Mesenchymal stem cell (in vitro differentiated cells and primary cell): Measurements from ENCODE around the gene SLC25A5.
"Not testable (repeated sequence)": the region's sequence is repeated elsewhere in the genome, so short reads cannot be mapped to it uniquely, and the experiment has no call there.

Source experiments
- DNase-seq: peaks from one replicate; pipeline ENCODE4 v3.0.0-alpha.2; 2013
- H2AFZ ChIP-seq: one replicate; pipeline ENCODE4 v1.6.1; 2013; ENCODE audit warnings: low read depth, mild to moderate bottlenecking, control low read depth, inconsistent platforms, low read length, moderate library complexity
- H2AK5ac ChIP-seq: 2 replicates; pipeline ENCODE4 v1.6.1; 2013; ENCODE audit warnings: low read length, moderate library complexity, mild to moderate bottlenecking, inconsistent platforms; ENCODE audit not compliant: severe bottlenecking
- H2BK120ac ChIP-seq: one replicate; pipeline ENCODE4 v1.6.1; 2013; ENCODE audit warnings: low read depth, mild to moderate bottlenecking, inconsistent platforms, low read length, moderate library complexity
- H2BK12ac ChIP-seq, 2 experiments: one replicate each; pipeline ENCODE4 v1.6.1; 2013; ENCODE audit warnings: inconsistent platforms in 2 of 2, low read length in 2 of 2, mild to moderate bottlenecking in 2 of 2, moderate library complexity in 2 of 2, control low read depth in 1 of 2
- H2BK15ac ChIP-seq: one replicate; pipeline ENCODE4 v1.6.1; 2013; ENCODE audit warnings: mild to moderate bottlenecking, low read depth, inconsistent platforms; ENCODE audit not compliant: poor library complexity, severe bottlenecking
- H2BK5ac ChIP-seq: 2 replicates; pipeline ENCODE4 v1.6.1; 2013; ENCODE audit warnings: low read depth, mild to moderate bottlenecking, low read length, control low read depth, inconsistent platforms; ENCODE audit not compliant: poor library complexity, severe bottlenecking
- H3K14ac ChIP-seq, 2 experiments: one replicate each; pipeline ENCODE4 v1.6.1; 2013; ENCODE audit warnings: inconsistent platforms in 2 of 2, low read length in 2 of 2, control low read depth in 1 of 2, mild to moderate bottlenecking in 1 of 2, moderate library complexity in 1 of 2
- H3K18ac ChIP-seq, 2 experiments: one replicate each; pipeline ENCODE4 v1.6.1; 2013; ENCODE audit warnings: inconsistent platforms in 2 of 2, low read length in 2 of 2, control low read depth in 1 of 2, low read depth in 1 of 2, mild to moderate bottlenecking in 1 of 2
- H3K23ac ChIP-seq, 2 experiments: one replicate each; pipeline ENCODE4 v1.6.1; 2013; ENCODE audit warnings: inconsistent platforms in 2 of 2, low read length in 2 of 2, mild to moderate bottlenecking in 2 of 2, moderate library complexity in 2 of 2, control low read depth in 1 of 2
- H3K27ac ChIP-seq: 2 replicates; pipeline ENCODE4 v1.5.1; 2013; ENCODE audit warnings: mild to moderate bottlenecking, moderate library complexity, low read length, control low read depth, inconsistent platforms; ENCODE audit not compliant: poor library complexity, severe bottlenecking
- H3K27me3 ChIP-seq, 2 experiments: 2 replicates each; pipeline versions ENCODE4 v1.6.1 to v1.7.0; 2013; ENCODE audit warnings: low read length in 2 of 2, mild to moderate bottlenecking in 2 of 2, moderate library complexity in 2 of 2, control low read depth in 1 of 2, inconsistent platforms in 1 of 2; ENCODE audit not compliant: control insufficient read depth in 1 of 2, insufficient read depth in 1 of 2
- H3K36me3 ChIP-seq, 2 experiments: 2 replicates each; pipeline versions ENCODE4 v1.6.1 to v1.7.0; 2013; ENCODE audit warnings: low read length in 2 of 2, control low read depth in 1 of 2, inconsistent platforms in 1 of 2, low read depth in 1 of 2, mild to moderate bottlenecking in 1 of 2; ENCODE audit not compliant: insufficient read depth in 2 of 2, control insufficient read depth in 1 of 2
- H3K4ac ChIP-seq, 2 experiments: one replicate each; pipeline ENCODE4 v1.6.1; 2013; ENCODE audit warnings: inconsistent platforms in 2 of 2, low read length in 2 of 2, mild to moderate bottlenecking in 2 of 2, moderate library complexity in 2 of 2, control low read depth in 1 of 2, low read depth in 1 of 2
- H3K4me1 ChIP-seq: 2 replicates; pipeline ENCODE4 v1.6.1; 2013; ENCODE audit warnings: low read depth, low read length, control low read depth; ENCODE audit not compliant: control insufficient read depth, insufficient read depth
- H3K4me2 ChIP-seq: 2 replicates; pipeline ENCODE4 v1.6.1; 2013; ENCODE audit warnings: low read length, mild to moderate bottlenecking, inconsistent platforms; ENCODE audit not compliant: poor library complexity, severe bottlenecking
- H3K4me3 ChIP-seq, 2 experiments: 2 replicates each; pipeline versions ENCODE4 v1.5.1 to v1.7.0; 2013; ENCODE audit warnings: low read length in 2 of 2, mild to moderate bottlenecking in 2 of 2, control low read depth in 1 of 2, low read depth in 1 of 2; ENCODE audit not compliant: insufficient read depth in 1 of 2
- H3K79me1 ChIP-seq: replicated peaks from 2 replicates; pipeline ENCODE4 v1.6.1; 2013; ENCODE audit warnings: mild to moderate bottlenecking, control low read depth, low read length, inconsistent platforms; ENCODE audit not compliant: poor library complexity, severe bottlenecking
- H3K9ac ChIP-seq: 2 replicates; pipeline ENCODE4 v1.7.0; 2013; ENCODE audit warnings: mild to moderate bottlenecking, low read length, moderate library complexity
- H3K9me3 ChIP-seq: 2 replicates; pipeline ENCODE4 v1.7.0; 2013; ENCODE audit warnings: mild to moderate bottlenecking, low read length; ENCODE audit not compliant: control insufficient read depth
- H4K8ac ChIP-seq: one replicate; pipeline ENCODE4 v1.6.1; 2013; ENCODE audit warnings: inconsistent platforms, mild to moderate bottlenecking, low read length, moderate library complexity
- H4K91ac ChIP-seq: one replicate; pipeline ENCODE4 v1.6.1; 2013; ENCODE audit warnings: mild to moderate bottlenecking, low read length, inconsistent platforms
- WGBS: methylation state at CpG from one replicate; pipeline ENCODE4 v1.1.7; 2013; ENCODE audit warnings: mixed read lengths; 5-methylcytosine and 5-hydroxymethylcytosine counted together

Gene SLC25A5

DNA sequence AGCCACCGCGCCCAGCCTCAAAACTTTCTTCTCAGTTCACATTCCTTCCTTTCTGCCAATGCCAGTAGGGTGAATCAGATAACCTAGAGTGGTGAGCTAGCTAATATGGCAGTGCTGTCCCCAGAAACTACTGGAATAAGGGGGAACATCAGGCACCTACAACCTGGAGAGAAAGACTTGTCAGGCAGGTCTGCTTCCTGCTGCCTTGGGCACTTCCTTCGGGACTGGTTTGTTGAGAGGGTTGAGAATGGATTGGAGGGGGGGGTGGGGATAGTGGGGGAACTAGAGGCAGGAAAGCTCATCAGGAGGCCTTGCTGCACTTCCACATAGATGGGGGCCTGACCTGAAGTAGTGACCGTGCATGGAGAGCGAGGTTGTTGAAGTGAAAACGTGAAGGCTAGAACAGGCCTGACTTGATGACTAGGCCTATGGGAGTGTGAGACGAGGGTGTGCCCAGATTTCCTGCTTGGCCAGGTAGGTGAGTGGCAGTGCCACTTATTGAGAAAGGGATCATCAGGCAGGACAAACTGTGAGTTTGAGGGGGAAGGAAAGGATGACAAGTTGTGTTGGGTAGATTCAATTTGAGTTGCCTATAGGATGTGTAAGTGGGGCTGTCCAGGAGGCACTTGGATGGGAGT lies 33.4 kb downstream of the SLC25A5 start:
- H2BK5ac ChIP-seq: no peak overlapping the region
- no peaks in the 10 kb centered on the region for H3K9me3 ChIP-seq
- H3K14ac ChIP-seq: no peak overlapping the region
- no peak overlapping the region for H3K27ac ChIP-seq
- no peak overlapping the region for H3K4me2 ChIP-seq
- H3K4me1 ChIP-seq: peaks cover 8% of the 10 kb centered on the region
- H2AK5ac ChIP-seq: no peak overlapping the region
- H2BK120ac ChIP-seq: no peak overlapping the region
- H3K4ac ChIP-seq: no peak overlapping the region
- H4K91ac ChIP-seq: peak overlapping the region; percentile 80
- no peak overlapping the region for H3K23ac ChIP-seq
- H3K79me1 ChIP-seq: no peaks in the 10 kb centered on the region
- H2AFZ ChIP-seq: no peak overlapping the region
- peak overlapping the region; percentile 7 for H2BK15ac ChIP-seq
- no peak overlapping the region for H4K8ac ChIP-seq
- H3K27me3 ChIP-seq: no peaks in the 10 kb centered on the region
- no peak for DNase-seq
- no peak overlapping the region for H3K4me3 ChIP-seq
- H3K36me3 ChIP-seq: no peaks in the 10 kb centered on the region
- H3K9ac ChIP-seq: no peak overlapping the region
- 89% methylated on average over 5 of the region's 7 CpGs for WGBS
- H3K18ac ChIP-seq: peak overlapping the region in 1 of 2 experiments; percentile 24
- H2BK12ac ChIP-seq: no peak overlapping the region

DNA sequence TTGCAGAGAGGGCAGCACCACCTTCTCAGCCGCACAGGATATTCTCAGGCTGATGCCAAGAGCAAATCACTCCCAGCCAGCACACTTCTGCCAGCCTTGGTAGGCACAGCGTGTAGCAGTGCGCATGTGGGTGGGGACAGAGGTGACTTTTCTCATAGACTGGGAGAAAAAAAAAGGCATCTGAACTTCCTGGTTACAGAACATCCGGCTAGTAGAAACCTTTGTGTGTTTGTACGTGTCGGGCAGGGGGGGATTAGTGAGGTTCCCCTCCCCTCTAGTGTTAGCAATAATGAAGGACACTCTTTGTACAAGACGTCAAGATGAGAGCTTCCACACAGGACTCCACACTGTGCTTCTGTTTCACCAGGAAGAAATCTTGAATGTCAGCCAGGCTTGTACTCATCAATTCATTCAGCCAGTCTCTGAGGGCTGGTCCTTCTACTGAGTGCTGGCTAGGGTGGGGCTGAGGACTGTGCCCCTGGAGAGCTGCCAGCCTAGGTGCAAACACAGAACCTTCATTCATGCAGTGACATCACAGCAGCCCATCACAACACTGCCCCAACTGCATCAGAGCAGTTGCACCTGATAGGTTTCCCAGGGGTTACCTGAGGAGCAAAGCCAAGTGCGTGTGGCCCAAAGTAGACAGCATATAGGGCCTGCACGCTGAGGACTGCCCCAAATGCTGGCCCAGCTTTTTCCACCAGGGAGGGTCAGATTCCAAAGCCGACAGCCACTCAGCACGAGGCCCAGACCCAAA lies 34.7 kb downstream of the SLC25A5 start:
- H3K9ac ChIP-seq: no peak overlapping the region
- no peak overlapping the region for H3K23ac ChIP-seq
- no peaks in the 10 kb centered on the region for H3K9me3 ChIP-seq

DNA sequence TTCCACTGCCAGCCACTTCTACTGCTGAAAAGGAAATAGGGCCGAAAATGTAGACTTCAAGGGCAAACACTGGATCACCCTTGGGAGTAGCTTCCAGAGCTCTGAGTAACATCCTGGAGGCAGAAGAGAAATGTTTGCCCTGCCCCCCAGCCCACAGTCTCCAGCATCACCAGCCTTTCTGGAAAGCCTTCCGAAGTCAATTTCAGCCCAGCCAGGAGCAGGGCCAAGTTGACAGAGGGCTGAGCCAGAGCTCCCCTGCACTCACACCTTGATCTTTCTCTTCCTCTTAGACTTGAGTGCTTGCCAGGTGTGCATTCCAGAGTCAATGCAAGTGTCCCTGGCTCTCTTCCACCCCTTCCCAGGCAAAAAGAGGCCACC lies 35.2 kb downstream of the SLC25A5 start:
- peak; percentile 82 for DNase-seq
- Histone ChIP-seq H4K91ac (peak overlapping the region; percentile 34), H2AFZ (no peak overlapping the region), H3K4ac (peak overlapping the region in 1 of 2 experiments; percentile 91), H3K79me1 (no peaks in the 10 kb centered on the region), H2BK5ac (no peak overlapping the region), H3K4me2 (no peak overlapping the region), H3K14ac (no peak overlapping the region), H2BK15ac (no peak overlapping the region), H3K36me3 (no peaks in the 10 kb centered on the region), H3K9ac (peak overlapping the region; percentile 29), H3K18ac (peak overlapping the region; percentile 69 to 74), H3K27ac (peak overlapping the region; percentile 75), H3K9me3 (no peaks in the 10 kb centered on the region), H2BK120ac (peak overlapping the region; percentile 79), H3K4me3 (no peak overlapping the region), H3K27me3 (no peaks in the 10 kb centered on the region), H4K8ac (peak overlapping the region; percentile 27), H3K4me1 (peaks cover 8% of the 10 kb centered on the region), H2AK5ac (no peak overlapping the region), H3K23ac (no peak overlapping the region), H2BK12ac (peak overlapping the region in 1 of 2 experiments; percentile 84)
- 0% methylated on average over 2 of the region's 2 CpGs for WGBS

More for the DNA sequence above, 34.7 kb downstream of the SLC25A5 start:
- no peak overlapping the region for H3K4me2 ChIP-seq
- peak overlapping the region; percentile 83 for H4K91ac ChIP-seq
- H3K27ac ChIP-seq: peak overlapping the region; percentile 62
- peak; percentile 14 for DNase-seq
- peak overlapping the region; percentile 7 to 81 for H3K4ac ChIP-seq
- H2AFZ ChIP-seq: peak overlapping the region; percentile 53
- no peaks in the 10 kb centered on the region for H3K79me1 ChIP-seq
- H3K18ac ChIP-seq: peak overlapping the region; percentile 54 to 94
- H3K4me1 ChIP-seq: peaks cover 8% of the 10 kb centered on the region
- no peak overlapping the region for H3K14ac ChIP-seq
- no peak overlapping the region for H2BK15ac ChIP-seq
- peak overlapping the region; percentile 90 for H4K8ac ChIP-seq
- H2BK120ac ChIP-seq: peak overlapping the region; percentile 73
- no peaks in the 10 kb centered on the region for H3K36me3 ChIP-seq
- peak overlapping the region in 1 of 2 experiments; percentile 28 for H3K4me3 ChIP-seq
- no peak overlapping the region for H2AK5ac ChIP-seq
- H2BK12ac ChIP-seq: peak overlapping the region; percentile 89 to 90
- no peaks in the 10 kb centered on the region for H3K27me3 ChIP-seq
- WGBS: 22% methylated on average over 5 of the region's 11 CpGs
- no peak overlapping the region for H2BK5ac ChIP-seq

DNA sequence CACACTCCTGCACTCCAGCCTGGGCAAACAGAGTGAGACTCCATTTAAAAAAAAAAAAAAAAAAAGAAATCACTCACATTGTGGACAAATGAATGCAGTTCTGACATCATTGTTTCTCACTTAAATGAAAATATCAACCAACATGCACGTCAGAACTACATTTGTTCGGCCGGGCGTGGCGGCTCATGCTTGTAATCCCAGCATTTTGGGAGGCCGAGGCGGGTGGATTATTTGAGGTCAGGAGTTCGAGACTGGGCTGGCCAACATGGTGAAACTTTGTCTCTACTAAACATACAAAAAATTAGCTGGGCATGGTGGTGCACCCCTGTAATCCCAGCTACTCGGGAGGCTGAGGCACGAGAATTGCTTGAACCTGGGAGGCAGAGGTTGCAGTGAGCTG lies 36.9 kb downstream of the SLC25A5 start:
- not testable (repeated sequence) for H2AK5ac ChIP-seq, H3K27me3 ChIP-seq, H3K9ac ChIP-seq, H3K4me2 ChIP-seq, H3K27ac ChIP-seq, H3K36me3 ChIP-seq, H2BK5ac ChIP-seq, H3K4me3 ChIP-seq, H3K23ac ChIP-seq, DNase-seq, H3K18ac ChIP-seq, H2AFZ ChIP-seq, H2BK120ac ChIP-seq, H4K8ac ChIP-seq, H3K79me1 ChIP-seq, H3K4ac ChIP-seq, H3K9me3 ChIP-seq, H2BK12ac ChIP-seq, H3K14ac ChIP-seq, H2BK15ac ChIP-seq, H3K4me1 ChIP-seq, H4K91ac ChIP-seq
- 97% methylated on average over 7 of the region's 10 CpGs for WGBS
